Heart right ventricle (tissue), 16 donors: Measurements from ENCODE around the gene TSTD1. TPM values are rescaled to one million over a fixed set of nuclear protein-coding genes. Genes with fewer than 3 reads are reported as not detected.

Experiments
- ATAC-seq, 8 donors: fragments of 200-7000 bp; cut with Tn5 transposase; one replicate each; pipeline ENCODE4 v1.9.1; 2020; ENCODE audit warnings: mild to moderate bottlenecking in 8 of 8, moderate library complexity in 8 of 8, moderate number of reproducible peaks in 1 of 8
- DNase-seq, 2 donors: peaks; one replicate each; pipeline ENCODE4 v3.0.0-alpha.2; 2020
- H3K27ac ChIP-seq, 10 donors: fragments of 200-600 bp; sonication (generic) in 2 of 10; one replicate each; pipeline versions ENCODE4 v1.5.0 to v1.8.0; 2020 to 2022; ENCODE audit warnings: mild to moderate bottlenecking in 3 of 10
- H3K27me3 ChIP-seq, 7 donors: fragments of 200-600 bp; one replicate each; pipeline ENCODE4 v1.8.0; 2021 to 2022; ENCODE audit warnings: mild to moderate bottlenecking in 2 of 7
- H3K36me3 ChIP-seq, 9 donors: fragments of 200-600 bp; sonication (generic) in 1 of 9; one replicate each; pipeline versions ENCODE4 v1.5.0 to v1.8.0; 2020 to 2022; ENCODE audit warnings: mild to moderate bottlenecking in 2 of 9
- H3K4me1 ChIP-seq, 9 donors: fragments of 200-600 bp; sonication (generic) in 1 of 9; one replicate each; pipeline versions ENCODE4 v1.5.0 to v1.8.0; 2020 to 2022; ENCODE audit warnings: mild to moderate bottlenecking in 4 of 9
- H3K4me3 ChIP-seq, 10 donors: fragments of 200-600 bp; sonication (generic) in 2 of 10; one replicate each; pipeline versions ENCODE4 v1.5.0 to v1.8.0; 2020 to 2022; ENCODE audit warnings: mild to moderate bottlenecking in 7 of 10, moderate library complexity in 2 of 10
- H3K9me3 ChIP-seq, 11 donors: fragments of 200-600 bp in 10 of 11; sonication (generic) in 2 of 11; one replicate each; pipeline versions ENCODE4 v1.5.0 to v1.8.0; 2013 to 2022; ENCODE audit warnings: mild to moderate bottlenecking in 2 of 11, control low read depth in 1 of 11, moderate library complexity in 1 of 11
- WGBS, 2 donors: extraction: QIAGEN DNeasy Blood & Tissue Kit; methylation state at CpG; one replicate each; pipeline ENCODE4 v1.1.7; 2013; ENCODE audit warnings: inconsistent platforms in 1 of 2; 5-methylcytosine and 5-hydroxymethylcytosine counted together
- intact Hi-C, 10 donors: fragments of 100-400 bp; cut with DNase I; formaldehyde crosslinking; loops; one replicate each; pipeline versions ENCODE4 v1.11.1 to v1.14.2; 2022
- polyA plus RNA-seq, 2 donors: library from polyadenylated mRNA; stranded (reverse); fragments of 200-250 nt; gene quantifications; one replicate each; pipeline ENCODE4 v1.2.3, GENCODE V29; 2013
- total RNA-seq, 10 donors: library from RNA; stranded (reverse); fragmentation: NEBNext Ultra II Directional in 3 of 10; extraction: Animal tissue kit (Norgen Biotek cat#: 25700) in 3 of 10; gene quantifications; one replicate each; pipeline versions ENCODE4 v1.2.1 to v1.2.4, GENCODE V29; 2021 to 2023
- TF ChIP-seq, protein P1 (sequence below), 9 donors: fragments of 200-600 bp; sonication (generic) in 2 of 9; IDR thresholded peaks; one replicate each; pipeline versions ENCODE4 v1.5.0 to v1.8.0; 2021 to 2022; ENCODE audit warnings: antibody characterized with exemption in 9 of 9, mild to moderate bottlenecking in 5 of 9, moderate library complexity in 1 of 9
- donor health status: Arrhythmogenic right ventricular cardiomyopathy.
- donor health status: ischemic (EF 13 %, LVEDD 7.1; RV severe dilation, severe dysfunction).
- donor health status: healthy with polysubstance abuse.
- donor health status: DM: no; HTN: yes; CAD: no.
- donor health status: DM: no; HTN: no; CAD: no.
- donor health status: ischemic (EF 25% LVEDD 6.9; RV normal size, moderate dysfunction).
- donor health status: ischemic (EF 25% LVEDD 5.7; RV mildly dilated, moderate dysfunction).
- donor health status: healthy.
- donor health status: DM: yes; HTN: yes; CAD: no.
- donor health status: Ischemic cardiomyopathy.
- donor health status: ischemic (EF 35%, LVEDD 5.7; RV mildly dilated, moderate dysfunction).
- donor health status: nonischemic (EF 11% LVEDD 7.7; RV severe dilation, severe dysfunction).
- donor health status: DM: yes; HTN: yes; CAD: no.
- donor health status: PGD.
- donor health status: ischemic (EF 29% LVEDD 5.4; RV normal size, mild dysfunction).
- donor health status: nonischemic (EF 23%, LVEDD 6.1; RV moderate dilation, normal function).

The TSTD1 gene
- total and polyA plus RNA-seq, 12 donors, result 8.0 to 18.0 (median 13.4) TPM

DNA sequence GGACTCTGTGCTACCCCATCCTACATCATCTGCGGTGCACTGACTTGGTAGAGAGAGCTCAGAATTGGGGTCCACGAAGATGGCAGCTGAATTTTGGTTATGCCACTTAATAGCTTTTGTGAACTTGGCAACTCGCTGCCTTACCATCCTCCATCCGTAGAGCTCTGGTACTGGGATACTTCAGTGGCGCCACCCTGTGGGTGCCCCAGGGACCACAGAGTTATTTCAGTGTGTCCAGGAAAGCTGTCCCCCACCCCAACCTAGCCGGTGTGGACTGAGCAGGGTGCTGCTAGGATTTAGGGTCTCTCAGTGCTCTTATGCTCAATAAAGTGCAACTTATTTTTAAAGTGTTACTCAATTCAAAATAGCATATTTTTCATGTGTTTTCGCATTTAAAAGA lies 16.0 kb upstream of the TSTD1 start:
- H3K27ac ChIP-seq, result no peak overlapping the region
- 69 to 82% methylated on average over 7 of the region's 7 CpGs for WGBS, 2 donors
- no peak for ATAC-seq
- H3K36me3 ChIP-seq, result peaks cover 0 to 92% (median 0%) of the 10 kb centered on the region in 9 donors
- intact Hi-C loops, result no loop called here
- DNase-seq, result no peak
- peaks cover 0 to 4% (median 0%) of the 10 kb centered on the region in 9 donors for H3K4me1 ChIP-seq
- TF ChIP-seq, protein P1, sequence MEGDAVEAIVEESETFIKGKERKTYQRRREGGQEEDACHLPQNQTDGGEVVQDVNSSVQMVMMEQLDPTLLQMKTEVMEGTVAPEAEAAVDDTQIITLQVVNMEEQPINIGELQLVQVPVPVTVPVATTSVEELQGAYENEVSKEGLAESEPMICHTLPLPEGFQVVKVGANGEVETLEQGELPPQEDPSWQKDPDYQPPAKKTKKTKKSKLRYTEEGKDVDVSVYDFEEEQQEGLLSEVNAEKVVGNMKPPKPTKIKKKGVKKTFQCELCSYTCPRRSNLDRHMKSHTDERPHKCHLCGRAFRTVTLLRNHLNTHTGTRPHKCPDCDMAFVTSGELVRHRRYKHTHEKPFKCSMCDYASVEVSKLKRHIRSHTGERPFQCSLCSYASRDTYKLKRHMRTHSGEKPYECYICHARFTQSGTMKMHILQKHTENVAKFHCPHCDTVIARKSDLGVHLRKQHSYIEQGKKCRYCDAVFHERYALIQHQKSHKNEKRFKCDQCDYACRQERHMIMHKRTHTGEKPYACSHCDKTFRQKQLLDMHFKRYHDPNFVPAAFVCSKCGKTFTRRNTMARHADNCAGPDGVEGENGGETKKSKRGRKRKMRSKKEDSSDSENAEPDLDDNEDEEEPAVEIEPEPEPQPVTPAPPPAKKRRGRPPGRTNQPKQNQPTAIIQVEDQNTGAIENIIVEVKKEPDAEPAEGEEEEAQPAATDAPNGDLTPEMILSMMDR (IDR thresholded peaks at IDR 0.05), result peak in 3 of 9 donors; percentile 17 to 27 (median 24)
- H3K9me3 ChIP-seq, result no peaks in the 10 kb centered on the region
- H3K27me3 ChIP-seq, result peaks cover 0 to 43% (median 17%) of the 10 kb centered on the region in 7 donors
- no peak overlapping the region for H3K4me3 ChIP-seq

DNA sequence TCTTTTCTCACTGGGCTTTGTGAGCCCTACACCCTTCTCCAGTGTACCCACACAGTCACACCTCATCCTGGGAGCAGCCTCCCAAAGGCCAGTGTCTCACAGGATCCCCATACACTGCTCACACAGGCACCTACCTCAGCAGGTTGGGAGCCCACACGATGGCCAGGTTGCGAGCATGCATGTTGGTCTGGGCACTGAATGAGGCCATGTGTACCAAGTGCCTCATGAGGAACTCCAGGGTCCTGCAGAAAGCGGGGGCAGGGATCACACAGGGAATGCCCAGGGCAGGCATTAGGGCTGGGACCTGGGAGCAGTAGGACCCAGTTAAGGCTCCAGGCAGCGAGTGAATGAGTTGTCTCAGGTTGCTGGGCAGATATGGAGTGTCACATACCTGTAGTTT lies 15.5 kb upstream of the TSTD1 start:
- intact Hi-C loops, result no loop called here
- Histone ChIP-seq H3K9me3 (no peaks in the 10 kb centered on the region), H3K27ac (no peak overlapping the region), H3K4me3 (no peak overlapping the region), H3K36me3 (peaks cover 0 to 92% (median 0%) of the 10 kb centered on the region in 9 donors), H3K27me3 (peaks cover 0 to 43% (median 17%) of the 10 kb centered on the region in 7 donors), H3K4me1 (peaks cover 0 to 6% (median 0%) of the 10 kb centered on the region in 9 donors)
- WGBS, 2 donors, result 82 to 84% methylated on average over 4 of the region's 4 CpGs
- TF ChIP-seq, protein P1 (IDR thresholded peaks at IDR 0.05), result no peak
- ATAC-seq (peak in 1 of 8 donors; percentile 16), DNase-seq (no peak)

DNA sequence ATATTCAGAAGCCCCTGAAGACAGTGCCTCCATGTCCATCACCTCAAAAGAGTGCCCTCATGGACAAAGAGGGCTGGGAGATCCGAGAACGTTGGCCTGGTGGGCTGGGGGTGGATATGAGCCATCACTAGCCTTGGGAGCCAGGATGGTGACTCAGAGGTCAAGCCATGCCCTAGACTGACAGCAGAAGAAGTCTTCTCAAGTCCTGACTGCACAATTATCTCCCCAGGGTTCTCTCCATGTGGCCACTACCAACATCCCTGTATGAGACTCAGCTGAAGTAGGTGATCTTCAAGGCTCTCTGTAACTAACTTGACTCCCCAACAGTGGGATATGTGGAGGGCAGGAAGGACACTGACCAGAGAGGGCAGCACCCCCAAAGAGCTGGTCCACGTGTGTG lies 14.1 kb upstream of the TSTD1 start:
- no peak for ATAC-seq
- no peak for DNase-seq
- Histone ChIP-seq H3K27me3 (peaks cover 0 to 39% (median 17%) of the 10 kb centered on the region in 7 donors), H3K27ac (no peak overlapping the region), H3K4me3 (no peak overlapping the region), H3K36me3 (peaks cover 0 to 84% (median 0%) of the 10 kb centered on the region in 9 donors), H3K4me1 (peaks cover 0 to 14% (median 0%) of the 10 kb centered on the region in 9 donors), H3K9me3 (no peaks in the 10 kb centered on the region)
- 75 to 86% methylated on average over 3 of the region's 3 CpGs for WGBS, 2 donors
- intact Hi-C loops, result no loop called here
- TF ChIP-seq, protein P1 (IDR thresholded peaks at IDR 0.05), result no peak

DNA sequence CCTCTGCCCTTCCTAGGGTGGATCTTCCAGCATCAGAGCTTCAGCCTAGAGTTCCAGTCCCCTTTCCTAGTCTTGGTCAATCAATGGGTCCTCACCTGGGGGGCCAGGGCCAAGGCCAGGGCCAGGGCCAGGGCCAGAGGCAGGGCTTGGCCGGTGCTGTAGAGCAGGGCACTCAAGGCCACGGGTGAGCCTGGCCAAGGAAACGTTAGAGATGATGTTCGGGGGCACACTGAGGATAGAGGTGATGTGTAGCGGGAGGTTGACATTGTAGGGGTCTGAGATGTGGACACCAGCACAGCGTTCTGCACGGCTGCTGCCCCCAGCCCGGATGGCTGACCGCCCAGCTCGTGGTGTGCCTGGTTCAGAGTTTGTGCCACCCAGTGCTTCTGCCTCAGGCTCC lies 12.5 kb upstream of the TSTD1 start:
- Histone ChIP-seq H3K9me3 (no peaks in the 10 kb centered on the region), H3K27ac (no peak overlapping the region), H3K4me1 (peaks cover 0 to 31% (median 0%) of the 10 kb centered on the region in 9 donors), H3K36me3 (peaks cover 0 to 69% (median 0%) of the 10 kb centered on the region in 9 donors), H3K4me3 (no peak overlapping the region), H3K27me3 (peaks cover 0 to 26% (median 11%) of the 10 kb centered on the region in 7 donors)
- 91% methylated on average over 10 of the region's 10 CpGs for WGBS, 2 donors
- TF ChIP-seq, protein P1 (IDR thresholded peaks at IDR 0.05), result no peak
- ATAC-seq (no peak), DNase-seq (no peak)
- intact Hi-C loops, result no loop called here
